HG03432 (cell line): Measurements from ENCODE around the gene EDAR.

ENCODE experiments used
- ATAC-seq: cut with Tn5 transposase; IDR thresholded peaks from one replicate; pipeline ENCODE4 v1.9.1; 2021; ENCODE audit warnings: mild to moderate bottlenecking, moderate library complexity; ENCODE audit not compliant: unreplicated experiment

Gene EDAR

DNA sequence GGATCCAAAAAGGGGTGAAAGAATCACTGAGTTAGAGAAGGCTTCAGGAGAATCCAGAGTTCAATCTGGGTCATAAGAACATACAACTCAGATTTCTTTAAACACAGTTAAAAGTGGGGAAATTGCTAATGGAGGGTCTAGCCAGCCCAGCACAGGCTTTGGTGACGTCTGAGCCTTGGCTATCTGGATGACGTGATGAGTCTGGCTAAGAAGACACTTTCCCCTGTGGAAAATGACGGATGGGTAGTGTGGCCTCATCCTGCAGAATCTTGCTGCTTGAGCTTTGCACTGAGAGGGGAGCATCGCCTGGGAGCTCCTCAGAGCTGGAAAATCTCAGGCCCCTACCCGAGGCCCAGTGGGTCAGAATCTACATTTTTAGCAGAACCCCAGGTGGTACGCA, 19.2 kb downstream of the EDAR start:
- ATAC-seq: no peak

DNA sequence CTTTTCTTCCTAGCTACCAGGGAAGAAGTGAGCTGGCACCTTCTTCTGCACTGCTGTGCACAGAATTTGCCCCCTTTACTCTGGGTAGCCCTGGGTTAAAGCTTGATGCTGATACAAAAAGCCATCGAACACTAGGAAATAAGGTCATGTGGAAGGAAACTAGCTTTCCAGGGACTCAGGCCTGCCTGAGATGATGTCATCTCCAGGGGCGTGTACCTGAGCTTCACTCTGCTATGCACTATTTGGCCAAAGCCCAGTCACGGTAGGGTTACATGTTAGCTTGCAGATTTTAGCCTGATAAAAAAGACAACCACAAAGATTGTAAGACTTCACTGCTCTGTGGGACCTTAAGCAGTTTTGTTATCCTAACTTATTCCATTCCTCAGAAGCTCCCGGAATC, 20.4 kb downstream of the EDAR start:
- ATAC-seq: no peak

DNA sequence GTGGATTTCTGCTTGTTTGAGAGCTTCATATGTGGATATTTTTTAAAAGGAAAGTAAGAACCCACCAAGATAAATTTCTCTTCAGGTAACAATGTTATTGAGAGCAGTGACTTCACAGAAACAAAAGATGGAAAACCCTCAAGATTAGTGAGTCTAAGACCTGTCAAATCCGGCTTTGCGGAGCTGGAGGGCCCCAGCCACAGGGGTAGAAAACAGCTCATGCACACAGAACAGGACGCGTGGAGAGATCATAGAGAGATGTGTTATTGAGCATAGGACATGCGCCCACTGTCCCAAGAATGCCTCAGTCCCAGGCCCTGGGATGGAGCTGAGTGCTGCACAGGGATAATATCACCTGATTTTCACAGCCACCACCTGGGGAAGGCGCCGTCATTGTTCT, 21.3 kb downstream of the EDAR start:
- ATAC-seq: no peak

DNA sequence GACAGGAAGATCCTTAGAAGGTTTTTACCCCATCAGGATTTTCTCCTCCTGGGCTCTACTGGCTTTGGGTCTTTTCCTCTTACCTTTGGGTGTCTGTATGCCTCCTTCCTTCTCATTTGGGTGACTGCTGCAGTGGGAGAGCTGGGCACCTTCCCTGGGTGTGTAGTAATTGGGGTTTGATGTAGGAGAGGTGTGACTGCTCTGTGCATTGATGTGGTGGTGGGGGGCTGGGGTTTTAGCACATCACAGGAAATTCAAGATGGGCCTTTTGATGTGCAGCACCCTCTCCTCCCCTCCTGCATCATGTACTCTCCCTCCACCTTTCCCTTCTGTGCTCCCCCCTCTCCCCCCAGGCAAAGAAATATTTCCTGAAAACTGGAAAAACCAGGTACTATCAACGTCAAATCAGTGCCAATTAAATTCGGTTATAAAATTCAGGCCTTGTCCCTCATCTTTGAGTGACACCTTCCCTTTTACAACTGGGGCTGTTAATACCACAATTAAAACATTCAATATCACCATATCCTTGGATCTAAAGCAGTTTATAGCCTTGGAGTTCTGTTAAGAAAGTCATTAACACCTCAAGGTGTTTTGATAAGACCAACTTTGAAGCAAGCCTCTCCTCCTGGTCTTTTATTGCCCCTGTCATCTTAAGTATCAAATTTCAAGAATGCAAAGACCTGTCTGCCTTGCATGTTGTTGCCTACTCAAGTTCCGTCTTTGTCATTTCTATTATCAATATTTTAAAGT, 23.3 kb downstream of the EDAR start:
- no peak for ATAC-seq

GRCh38 chr2:108963057-108963456, 26.0 kb downstream of the EDAR start:
- no peak for ATAC-seq

DNA sequence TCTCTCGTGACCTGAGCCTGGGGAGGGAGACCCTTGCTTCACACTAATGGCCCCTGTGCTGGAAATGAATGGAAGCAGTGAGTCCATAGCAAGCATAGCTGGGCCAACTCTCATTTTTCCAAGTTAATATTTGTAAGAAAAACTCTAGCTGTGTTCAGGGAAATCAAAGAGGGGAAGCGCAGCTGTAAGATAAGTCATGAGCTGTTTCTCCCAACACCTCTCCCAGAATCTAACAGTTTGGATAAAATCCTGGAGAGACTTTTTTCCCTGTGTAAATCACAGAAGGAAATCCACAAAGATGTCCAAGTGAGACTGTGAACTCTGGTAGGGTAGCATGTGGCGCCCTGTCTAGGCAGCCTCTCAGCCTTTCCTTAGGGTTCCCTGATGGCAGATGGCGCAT, 27.2 kb downstream of the EDAR start:
- no peak for ATAC-seq

DNA sequence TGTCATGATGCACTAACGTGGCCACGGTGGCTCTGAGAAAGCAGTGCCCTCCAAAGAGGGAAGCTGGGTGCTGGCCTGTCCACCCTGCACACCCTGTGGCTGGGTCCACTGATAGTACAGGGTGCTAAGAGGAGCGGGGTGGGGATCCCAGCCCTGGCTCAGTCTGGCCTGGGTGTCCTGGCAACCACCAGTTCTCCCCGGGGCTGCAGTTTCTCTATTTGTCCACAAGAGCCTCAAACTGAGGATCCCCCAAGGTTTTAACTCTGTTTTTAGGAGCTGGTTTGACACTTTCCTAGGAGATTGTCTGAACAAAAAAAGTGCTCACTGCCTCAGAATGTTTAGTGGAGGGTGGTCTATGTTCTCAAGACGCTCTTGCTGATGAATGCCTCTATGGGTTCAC, 29.0 kb downstream of the EDAR start:
- no peak for ATAC-seq

GRCh38 chr2:108959401-108959800, 29.6 kb downstream of the EDAR start:
- no peak for ATAC-seq

- ATAC-seq: no peak
Measured at GRCh38 chr2:108958632-108959341, 30.2 kb downstream of the EDAR start.

DNA sequence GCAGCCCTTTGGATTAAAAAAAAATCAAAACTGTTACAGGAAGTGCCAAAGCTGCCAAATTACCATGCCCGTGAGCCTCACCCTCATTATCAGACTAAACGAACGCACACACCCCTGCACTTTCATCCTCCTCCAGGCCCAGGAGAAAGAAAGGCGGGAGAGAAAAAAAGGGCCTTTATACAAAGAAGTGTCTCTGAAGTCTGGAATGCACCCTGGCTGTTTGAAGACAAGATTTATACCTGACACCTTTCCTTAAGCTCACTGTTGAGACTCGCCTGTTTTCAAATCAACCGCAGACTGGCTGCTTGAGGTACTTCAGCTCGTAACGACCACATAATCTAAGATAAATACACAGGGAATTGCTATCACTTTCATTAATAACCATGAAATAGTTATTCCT, 31.0 kb downstream of the EDAR start:
- no peak for ATAC-seq

DNA sequence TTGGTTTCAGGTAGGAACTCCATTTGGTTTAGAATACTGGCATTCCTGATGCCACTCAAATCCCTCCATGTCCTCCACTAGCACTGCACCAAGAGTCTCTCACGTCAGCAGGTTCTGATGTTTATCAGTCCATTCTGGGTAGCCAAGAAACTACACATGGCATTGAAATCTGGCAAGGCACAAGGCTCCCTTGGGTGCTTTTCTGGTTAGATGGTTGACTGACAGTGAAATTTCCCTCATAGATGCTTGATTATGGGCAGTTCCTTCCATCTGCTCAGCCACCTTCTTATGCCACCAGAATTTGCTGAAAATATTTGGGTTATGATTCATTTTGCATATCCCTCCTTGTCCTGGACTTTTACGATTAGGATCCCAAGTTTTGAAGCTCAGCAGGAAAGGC, 32.6 kb downstream of the EDAR start:
- ATAC-seq: no peak

GRCh38 chr2:108950369-108951135, 38.5 kb downstream of the EDAR start:
- ATAC-seq: no peak

DNA sequence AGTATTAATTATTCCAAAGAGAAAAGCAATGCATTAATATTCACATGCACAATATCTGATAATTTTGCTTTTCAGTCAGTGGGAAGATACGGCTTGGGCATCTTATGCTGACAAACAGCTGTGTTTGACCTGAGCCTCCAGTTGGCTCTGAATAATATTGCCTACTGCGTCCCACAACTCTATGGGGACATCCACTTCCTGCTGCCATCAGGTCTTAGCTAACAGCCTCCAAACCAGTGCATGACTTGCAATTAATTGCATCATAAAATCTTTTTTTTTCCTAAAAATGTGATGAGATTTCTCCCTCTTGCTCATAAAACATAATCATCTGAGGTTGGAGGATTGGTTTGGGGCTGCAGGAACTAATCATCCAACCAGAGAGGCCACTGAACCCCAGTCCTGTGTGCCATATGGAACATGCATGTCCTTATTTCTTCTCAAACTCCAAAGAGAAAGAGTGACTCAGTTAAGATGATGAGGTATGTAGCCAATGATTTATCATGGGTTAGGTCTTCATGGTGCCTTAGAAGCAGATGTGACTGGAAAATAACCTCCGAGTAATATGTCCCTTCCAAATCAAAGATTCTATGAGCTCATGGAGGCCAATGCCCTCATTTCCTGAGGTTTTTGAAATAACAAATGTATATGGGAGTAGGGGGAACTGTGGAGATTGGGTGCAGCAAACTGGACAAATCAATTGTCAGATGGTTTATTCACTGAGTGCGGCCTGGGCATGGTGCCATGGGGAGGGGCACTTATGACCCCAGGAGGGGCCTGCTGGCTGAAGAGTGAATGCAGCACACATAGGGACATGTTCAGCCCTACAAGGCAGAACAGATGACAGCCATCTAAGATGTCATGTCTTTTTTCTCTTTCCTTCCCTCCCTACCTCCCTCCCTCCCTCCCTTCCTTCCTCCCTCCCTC, 39.4 kb downstream of the EDAR start:
- no peak for ATAC-seq

GRCh38 chr2:108947271-108947907, 41.6 kb downstream of the EDAR start:
- no peak for ATAC-seq

- ATAC-seq: no peak
Measured at GRCh38 chr2:108946442-108946841, 42.6 kb downstream of the EDAR start.

DNA sequence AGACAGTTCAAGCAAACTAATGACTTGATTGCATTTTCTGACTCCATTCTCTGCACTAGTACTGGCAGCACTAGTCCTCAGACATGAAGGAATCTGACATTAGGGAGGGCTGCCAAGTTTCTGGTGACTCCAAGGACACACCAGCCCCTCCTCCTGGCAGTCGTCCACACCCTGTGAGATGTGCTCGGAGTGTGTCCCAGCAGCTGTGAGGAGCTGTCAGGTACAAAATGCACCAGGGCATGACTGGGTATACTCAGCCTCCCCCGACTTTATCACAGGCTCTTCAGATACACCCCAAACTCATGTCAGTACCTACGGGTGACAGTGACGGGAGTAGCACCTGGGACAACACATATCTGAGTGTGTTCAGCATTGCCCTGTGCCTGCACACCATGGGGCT, 43.1 kb downstream of the EDAR start:
- ATAC-seq: no peak

DNA sequence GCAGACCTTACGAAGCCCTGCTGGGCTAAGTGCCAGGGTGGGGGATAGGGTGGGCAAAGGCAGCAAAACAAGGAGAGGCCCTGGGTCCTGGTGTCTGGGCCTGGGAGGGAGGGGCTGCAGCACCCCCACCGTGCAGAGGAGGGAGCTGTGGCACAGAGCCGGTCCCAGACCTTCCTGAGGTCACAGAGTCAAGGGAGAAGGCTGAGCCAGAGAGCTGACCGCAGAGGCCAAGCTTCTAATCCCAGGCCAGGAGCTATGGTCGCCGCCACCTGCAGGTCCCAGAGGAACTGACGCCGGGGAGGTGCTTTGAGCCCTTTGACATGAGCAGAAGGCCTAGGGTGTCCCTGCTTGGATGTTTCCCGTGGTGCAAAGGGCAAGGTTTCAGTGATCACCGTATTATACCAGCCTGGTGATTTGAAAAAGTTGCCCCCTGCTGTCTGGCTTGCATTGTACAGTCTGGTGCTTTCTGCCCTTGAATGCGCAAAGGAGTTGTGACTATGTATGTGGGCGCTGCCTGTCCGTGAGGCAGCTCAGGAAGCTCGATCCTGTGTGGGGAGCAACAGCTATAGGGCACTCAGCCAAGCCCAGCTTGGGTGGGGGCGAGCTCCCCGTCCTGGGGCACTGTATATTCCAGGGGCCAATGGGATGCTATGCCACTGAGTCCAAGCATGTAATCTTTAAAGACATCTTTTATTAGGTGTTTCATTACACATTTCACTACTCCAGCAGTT, 44.3 kb downstream of the EDAR start:
- ATAC-seq: no peak

GRCh38 chr2:108943751-108944150, 45.3 kb downstream of the EDAR start:
- no peak for ATAC-seq

GRCh38 chr2:108942888-108943287, 46.1 kb downstream of the EDAR start:
- no peak for ATAC-seq
